B cell (primary cell): ENCODE data around the gene TENM4. TPM values are rescaled to one million over a fixed set of nuclear protein-coding genes. Genes with fewer than 3 reads are reported as not detected.

Experiments used
- ATAC-seq: fragments of 200-7000 bp; cut with Tn5 transposase; one replicate; pipeline ENCODE4 v1.10.0; 2021; ENCODE audit warnings: low read depth, mild to moderate bottlenecking, moderate number of reproducible peaks, moderate library complexity
- CTCF ChIA-PET: fragments of 350-600 bp; sonication (Branson Sonifier 250); formaldehyde crosslinking; loops from one replicate; lab custom pipeline; 2021; ENCODE audit warnings: antibody characterized with exemption, inconsistent platforms; lab: Charles Lee
- POLR2A ChIA-PET: fragments of 350-600 bp; sonication (Branson Sonifier 250); formaldehyde crosslinking; loops from one replicate; lab custom pipeline; 2021; ENCODE audit warnings: antibody characterized with exemption; lab: Charles Lee
- DNase-seq: peaks from one replicate; pipeline ENCODE4 v3.0.0; 2013
- H2AFZ ChIP-seq: 2 replicates; pipeline ENCODE4 v1.6.1; 2012; ENCODE audit warnings: mild to moderate bottlenecking, low read depth, low read length; ENCODE audit not compliant: insufficient read depth, poor library complexity, severe bottlenecking
- H3K27ac ChIP-seq, 2 donors: 1 replicate in 1 of 2; 2 replicates in 1 of 2; pipeline ENCODE4 v1.5.1; 2012 to 2013; ENCODE audit warnings: low read length in 2 of 2, mild to moderate bottlenecking in 2 of 2, moderate library complexity in 1 of 2
- H3K27me3 ChIP-seq, 4 experiments: fragments of 200-600 bp in 1 of 4; sonication (generic) in 1 of 4; replicated peaks in 1 of 4; 1 replicate in 2 of 4; 2 replicates in 2 of 4; pipeline versions ENCODE4 v1.6.1 to v1.7.0; 2013 to 2016; ENCODE audit warnings: low read length in 3 of 4, mild to moderate bottlenecking in 2 of 4, mixed read lengths in 1 of 4, moderate library complexity in 1 of 4; ENCODE audit not compliant: insufficient read depth in 4 of 4, control insufficient read depth in 3 of 4; ENCODE audit errors: control extremely low read depth in 1 of 4
- H3K36me3 ChIP-seq, 2 experiments: replicated peaks in 1 of 2; 1 replicate in 1 of 2; 2 replicates in 1 of 2; pipeline versions ENCODE4 v1.6.1 to v1.7.1; 2013; ENCODE audit warnings: low read length in 1 of 2; ENCODE audit not compliant: insufficient read depth in 2 of 2, control insufficient read depth in 1 of 2; ENCODE audit errors: control extremely low read depth in 1 of 2, extremely low read depth in 1 of 2
- H3K4me1 ChIP-seq, 2 donors: fragments of 200-600 bp in 1 of 2; sonication (generic) in 1 of 2; 1 replicate in 1 of 2; 2 replicates in 1 of 2; pipeline versions ENCODE4 v1.5.1 to v1.6.1; 2013 to 2017; ENCODE audit warnings: low read length in 2 of 2; ENCODE audit not compliant: control insufficient read depth in 2 of 2, insufficient read depth in 2 of 2
- H3K4me2 ChIP-seq: replicated peaks from 2 replicates; pipeline ENCODE3; 2012; ENCODE audit warnings: mild to moderate bottlenecking, low read depth, low read length; ENCODE audit not compliant: poor library complexity, severe bottlenecking
- H3K4me3 ChIP-seq, 5 experiments: fragments of 200-600 bp in 1 of 5; sonication (generic) in 1 of 5; 1 replicate in 3 of 5; 2 replicates in 2 of 5; pipeline versions ENCODE4 v1.5.1 to v1.7.0; 2011 to 2016; ENCODE audit warnings: low read length in 4 of 5, mild to moderate bottlenecking in 4 of 5, low read depth in 2 of 5, control low read depth in 1 of 5, moderate library complexity in 1 of 5; ENCODE audit not compliant: insufficient read depth in 1 of 5; ENCODE audit errors: control extremely low read depth in 1 of 5, extremely low read depth in 1 of 5
- H3K79me2 ChIP-seq: fragments of 200-600 bp; sonication (generic); one replicate; pipeline ENCODE4 v1.6.0; 2016; ENCODE audit warnings: low read length; ENCODE audit not compliant: control insufficient read depth, insufficient read depth
- H3K9ac ChIP-seq: fragments of 200-600 bp; sonication (generic); 2 replicates; pipeline ENCODE4 v1.6.1; 2017; ENCODE audit warnings: mild to moderate bottlenecking, low read length, moderate library complexity
- H3K9me3 ChIP-seq, 3 donors: one replicate each; pipeline versions ENCODE4 v1.6.1 to v1.7.1; 2013; ENCODE audit warnings: low read length in 2 of 3; ENCODE audit not compliant: control insufficient read depth in 2 of 3, insufficient read depth in 1 of 3; ENCODE audit errors: control extremely low read depth in 1 of 3
- H4K20me1 ChIP-seq: 2 replicates; pipeline ENCODE4 v1.6.0; 2012; ENCODE audit warnings: mild to moderate bottlenecking, low read length; ENCODE audit not compliant: insufficient read depth, control insufficient read depth, poor library complexity, severe bottlenecking
- H3K27ac Mint-ChIP-seq: one replicate; pipeline ENCODE4 v1.8.0; 2021; ENCODE audit warnings: mixed read lengths
- H3K27me3 Mint-ChIP-seq: one replicate; pipeline ENCODE4 v1.8.0; 2021; ENCODE audit warnings: mixed read lengths
- H3K4me1 Mint-ChIP-seq: one replicate; pipeline ENCODE4 v1.8.0; 2021; ENCODE audit warnings: mixed read lengths
- H3K4me3 Mint-ChIP-seq: one replicate; pipeline ENCODE4 v1.8.0; 2021; ENCODE audit warnings: mixed read lengths
- H3K9me3 Mint-ChIP-seq: one replicate; pipeline ENCODE4 v1.8.0; 2022; ENCODE audit warnings: mixed read lengths; ENCODE audit not compliant: insufficient read depth
- EZH2 ChIP-seq: IDR thresholded peaks from 2 replicates; pipeline ENCODE4 v1.6.1; 2012; ENCODE audit warnings: borderline replicate concordance, low read depth, mild to moderate bottlenecking, moderate library complexity, low read length; ENCODE audit not compliant: insufficient read depth, poor library complexity, severe bottlenecking
- WGBS: methylation state at CpG from one replicate; pipeline ENCODE4 v1.1.5; 2013; ENCODE audit warnings: missing lambda C conversion rate; ENCODE audit not compliant: insufficient coverage; 5-methylcytosine and 5-hydroxymethylcytosine counted together
- intact Hi-C: fragments of 100-400 bp; cut with micrococcal nuclease; formaldehyde crosslinking; loops from one replicate; pipeline ENCODE4 v1.10.0; 2022
- polyA plus RNA-seq: library from polyadenylated mRNA; depleted of rRNA; stranded (reverse); fragments of >200 nt; gene quantifications from 2 replicates; pipeline ENCODE4 v1.2.3, GENCODE V29; 2012
- total RNA-seq, 2 donors: library from RNA; stranded (reverse); fragments of 120-200 nt in 1 of 2; gene quantifications; 1 replicate in 1 of 2; 2 replicates in 1 of 2; pipeline versions ENCODE4 v1.2.3 to v1.2.4, GENCODE V29; 2013 to 2022
- TF ChIP-seq, protein P1 (sequence below): fragments of 200-600 bp; IDR thresholded peaks from one replicate; pipeline ENCODE4 v1.8.0; 2022; ENCODE audit warnings: antibody characterized with exemption, mild to moderate bottlenecking

The TENM4 gene
- total and polyA plus RNA-seq, 2 donors (not counting 1 experiment from before 2014, with no cell fraction given): 0.09 to 5.7 TPM

- no peak overlapping the region for H2AFZ ChIP-seq
- ATAC-seq: no peak
- no peaks in the 10 kb centered on the region for H3K9me3 ChIP-seq
- H3K4me2 ChIP-seq: no peak overlapping the region
- H3K27me3 ChIP-seq: no peaks in the 10 kb centered on the region
- no peaks in the 10 kb centered on the region for H3K4me1 ChIP-seq
- Mint-ChIP-seq H3K27me3 (peaks cover 24% of the 10 kb centered on the region), H3K9me3 (no peaks in the 10 kb centered on the region), H3K27ac (no peak overlapping the region), H3K4me3 (no peak overlapping the region), H3K4me1 (no peaks in the 10 kb centered on the region)
- no peaks in the 10 kb centered on the region for H4K20me1 ChIP-seq
- DNase-seq: no peak
- H3K79me2 ChIP-seq: no peaks in the 10 kb centered on the region
- ChIA-PET CTCF (no interaction called here), POLR2A (no interaction called here)
- intact Hi-C loops: no loop called here
- TF ChIP-seq, protein P1, sequence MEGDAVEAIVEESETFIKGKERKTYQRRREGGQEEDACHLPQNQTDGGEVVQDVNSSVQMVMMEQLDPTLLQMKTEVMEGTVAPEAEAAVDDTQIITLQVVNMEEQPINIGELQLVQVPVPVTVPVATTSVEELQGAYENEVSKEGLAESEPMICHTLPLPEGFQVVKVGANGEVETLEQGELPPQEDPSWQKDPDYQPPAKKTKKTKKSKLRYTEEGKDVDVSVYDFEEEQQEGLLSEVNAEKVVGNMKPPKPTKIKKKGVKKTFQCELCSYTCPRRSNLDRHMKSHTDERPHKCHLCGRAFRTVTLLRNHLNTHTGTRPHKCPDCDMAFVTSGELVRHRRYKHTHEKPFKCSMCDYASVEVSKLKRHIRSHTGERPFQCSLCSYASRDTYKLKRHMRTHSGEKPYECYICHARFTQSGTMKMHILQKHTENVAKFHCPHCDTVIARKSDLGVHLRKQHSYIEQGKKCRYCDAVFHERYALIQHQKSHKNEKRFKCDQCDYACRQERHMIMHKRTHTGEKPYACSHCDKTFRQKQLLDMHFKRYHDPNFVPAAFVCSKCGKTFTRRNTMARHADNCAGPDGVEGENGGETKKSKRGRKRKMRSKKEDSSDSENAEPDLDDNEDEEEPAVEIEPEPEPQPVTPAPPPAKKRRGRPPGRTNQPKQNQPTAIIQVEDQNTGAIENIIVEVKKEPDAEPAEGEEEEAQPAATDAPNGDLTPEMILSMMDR: no peak
- TF ChIP-seq EZH2: no peak
- 49% methylated on average over 3 of the region's 4 CpGs for WGBS
- no peaks in the 10 kb centered on the region for H3K36me3 ChIP-seq
- no peak overlapping the region for H3K4me3 ChIP-seq
- no peak overlapping the region for H3K27ac ChIP-seq
- H3K9ac ChIP-seq: no peak overlapping the region
These were observed 508.9 kb downstream of the TENM4 start for GRCh38 chr11:78931891-78932290.

GRCh38 chr11:78930810-78931523, 509.9 kb downstream of the TENM4 start:
- CTCF ChIA-PET: no interaction called here
- DNase-seq (no peak), ATAC-seq (no peak)
- no peak overlapping the region for H3K27ac Mint-ChIP-seq
- no peaks in the 10 kb centered on the region for H3K9me3 Mint-ChIP-seq
- H3K4me1 Mint-ChIP-seq: no peaks in the 10 kb centered on the region
- Histone ChIP-seq H3K36me3 (no peaks in the 10 kb centered on the region), H3K27ac (no peak overlapping the region), H3K9me3 (no peaks in the 10 kb centered on the region), H3K9ac (no peak overlapping the region), H3K4me2 (no peak overlapping the region), H3K27me3 (no peaks in the 10 kb centered on the region), H3K4me3 (no peak overlapping the region), H3K4me1 (no peaks in the 10 kb centered on the region), H4K20me1 (no peaks in the 10 kb centered on the region), H3K79me2 (no peaks in the 10 kb centered on the region), H2AFZ (no peak overlapping the region)
- intact Hi-C loops: no loop called here
- H3K27me3 Mint-ChIP-seq: peaks cover 24% of the 10 kb centered on the region
- TF ChIP-seq, protein P1: no peak
- TF ChIP-seq EZH2: no peak
- no peak overlapping the region for H3K4me3 Mint-ChIP-seq
- 91% methylated on average over 5 of the region's 11 CpGs for WGBS
- POLR2A ChIA-PET: no interaction called here
